ENCODE results near the gene CHST8. TPM values are rescaled to one million over a fixed set of nuclear protein-coding genes. Genes with fewer than 3 reads are reported as not detected.

The CHST8 gene
- total and polyA plus RNA-seq, 2 of the 13 experiments (the other 11 are each of a cell fraction or from before 2014, with no cell fraction given) = not detected

DNA sequence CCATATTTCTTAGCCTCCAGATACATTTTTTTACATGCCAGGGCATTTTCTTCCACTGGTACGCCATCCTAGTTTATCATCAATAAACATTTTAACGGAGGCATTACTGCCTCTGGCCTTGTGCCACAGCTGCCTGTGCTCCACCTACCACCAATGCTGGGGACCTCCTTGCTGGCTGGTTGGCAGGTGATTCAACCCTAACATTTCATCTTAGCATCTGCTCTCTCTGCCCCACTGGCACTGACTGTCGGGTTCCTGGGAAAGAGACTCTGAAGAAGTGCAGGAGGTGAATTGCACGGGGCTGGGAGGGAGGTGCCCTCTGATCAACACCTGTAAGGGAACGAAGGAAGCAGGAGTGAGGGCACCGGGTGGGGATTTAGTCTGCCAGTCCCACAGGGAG lies 123.5 kb downstream of the CHST8 start:
- no peak overlapping the region for H2AFZ ChIP-seq (ENCODE audit: low read length)
- no peak overlapping the region for H3K4me2 ChIP-seq (ENCODE audit: low read depth, low read length)
- BruUV-seq (replicated peaks) = no TSS peak
- ChIA-PET CTCF (ENCODE audit: low intra/inter-chr PET ratio, low total read pairs) (no interaction called here), POLR2A (no interaction called here)
- no peaks in the 10 kb centered on the region for H3K36me3 ChIP-seq (replicated peaks in 1 of 2; ENCODE audit: control insufficient read depth in 1 of 2, insufficient read depth in 2 of 2, low read length in 2 of 2)
- no peaks in the 10 kb centered on the region for H3K4me1 ChIP-seq (ENCODE audit: insufficient read depth, low read length)
- TF ChIP-seq TSC22D2 (CRISPR knock-in tag; IDR thresholded peaks at IDR 0.05; ENCODE audit: borderline replicate concordance) (no peak), BRCA1 (CRISPR knock-in tag; IDR thresholded peaks at IDR 0.05) (no peak), ZNF382 (CRISPR knock-in tag; IDR thresholded peaks at IDR 0.05; ENCODE audit: borderline replicate concordance) (no peak), ZNF660 (CRISPR knock-in tag; IDR thresholded peaks at IDR 0.05; ENCODE audit: borderline replicate concordance, low read depth) (no peak), ZNF256 (CRISPR knock-in tag; conservative IDR thresholded peaks at IDR 0.05) (no peak), TCF7 (IDR thresholded peaks at IDR 0.05; ENCODE audit: low read depth) (no peak)
- TF ChIP-seq, protein P1, sequence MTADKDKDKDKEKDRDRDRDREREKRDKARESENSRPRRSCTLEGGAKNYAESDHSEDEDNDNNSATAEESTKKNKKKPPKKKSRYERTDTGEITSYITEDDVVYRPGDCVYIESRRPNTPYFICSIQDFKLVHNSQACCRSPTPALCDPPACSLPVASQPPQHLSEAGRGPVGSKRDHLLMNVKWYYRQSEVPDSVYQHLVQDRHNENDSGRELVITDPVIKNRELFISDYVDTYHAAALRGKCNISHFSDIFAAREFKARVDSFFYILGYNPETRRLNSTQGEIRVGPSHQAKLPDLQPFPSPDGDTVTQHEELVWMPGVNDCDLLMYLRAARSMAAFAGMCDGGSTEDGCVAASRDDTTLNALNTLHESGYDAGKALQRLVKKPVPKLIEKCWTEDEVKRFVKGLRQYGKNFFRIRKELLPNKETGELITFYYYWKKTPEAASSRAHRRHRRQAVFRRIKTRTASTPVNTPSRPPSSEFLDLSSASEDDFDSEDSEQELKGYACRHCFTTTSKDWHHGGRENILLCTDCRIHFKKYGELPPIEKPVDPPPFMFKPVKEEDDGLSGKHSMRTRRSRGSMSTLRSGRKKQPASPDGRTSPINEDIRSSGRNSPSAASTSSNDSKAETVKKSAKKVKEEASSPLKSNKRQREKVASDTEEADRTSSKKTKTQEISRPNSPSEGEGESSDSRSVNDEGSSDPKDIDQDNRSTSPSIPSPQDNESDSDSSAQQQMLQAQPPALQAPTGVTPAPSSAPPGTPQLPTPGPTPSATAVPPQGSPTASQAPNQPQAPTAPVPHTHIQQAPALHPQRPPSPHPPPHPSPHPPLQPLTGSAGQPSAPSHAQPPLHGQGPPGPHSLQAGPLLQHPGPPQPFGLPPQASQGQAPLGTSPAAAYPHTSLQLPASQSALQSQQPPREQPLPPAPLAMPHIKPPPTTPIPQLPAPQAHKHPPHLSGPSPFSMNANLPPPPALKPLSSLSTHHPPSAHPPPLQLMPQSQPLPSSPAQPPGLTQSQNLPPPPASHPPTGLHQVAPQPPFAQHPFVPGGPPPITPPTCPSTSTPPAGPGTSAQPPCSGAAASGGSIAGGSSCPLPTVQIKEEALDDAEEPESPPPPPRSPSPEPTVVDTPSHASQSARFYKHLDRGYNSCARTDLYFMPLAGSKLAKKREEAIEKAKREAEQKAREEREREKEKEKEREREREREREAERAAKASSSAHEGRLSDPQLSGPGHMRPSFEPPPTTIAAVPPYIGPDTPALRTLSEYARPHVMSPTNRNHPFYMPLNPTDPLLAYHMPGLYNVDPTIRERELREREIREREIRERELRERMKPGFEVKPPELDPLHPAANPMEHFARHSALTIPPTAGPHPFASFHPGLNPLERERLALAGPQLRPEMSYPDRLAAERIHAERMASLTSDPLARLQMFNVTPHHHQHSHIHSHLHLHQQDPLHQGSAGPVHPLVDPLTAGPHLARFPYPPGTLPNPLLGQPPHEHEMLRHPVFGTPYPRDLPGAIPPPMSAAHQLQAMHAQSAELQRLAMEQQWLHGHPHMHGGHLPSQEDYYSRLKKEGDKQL (CRISPR knock-in tag; IDR thresholded peaks at IDR 0.05; ENCODE audit: low read depth) = no peak
- DNase-seq (ENCODE audit: low spot score) = no peak
- H3K79me2 ChIP-seq (ENCODE audit: insufficient read depth, low read length) = no peaks in the 10 kb centered on the region
- H3K4me3 ChIP-seq (replicated peaks in 1 of 3; ENCODE audit: insufficient read depth in 1 of 3, low read depth in 2 of 3, low read length in 3 of 3) = no peak overlapping the region
- H3K9me3 ChIP-seq (ENCODE audit: low read length) = no peaks in the 10 kb centered on the region
- no peaks in the 10 kb centered on the region for H4K20me1 ChIP-seq (ENCODE audit: insufficient read depth, low read length)
- FAIRE-seq = no peak
- WGBS (ENCODE audit: low lambda C conversion rate) = 2% methylated on average over 6 of the region's 6 CpGs
- intact Hi-C loops (cut with micrococcal nuclease; ENCODE audit: unreplicated experiment) (no loop called here), in situ Hi-C loops (cut with HindIII; ENCODE audit: extremely low pct_ligation_motif_present, low pct_unique_long_range_greater_than_20kb) (no loop called here)
- ATAC-seq = no peak
- H3K27me3 ChIP-seq (ENCODE audit: control insufficient read depth in 1 of 2, insufficient read depth in 2 of 2, low read length in 2 of 2) = peaks cover 0 to 15% of the 10 kb centered on the region in 2 experiments; a peak in 3 of 5 replicates
- H3K27ac ChIP-seq (ENCODE audit: extremely low read length, insufficient read depth, low read length) = no peak overlapping the region
- H3K9ac ChIP-seq (ENCODE audit: insufficient read depth, low read depth, low read length) = no peak overlapping the region

Measured in HepG2 (cell line).